ENCODE results near the gene LRRC49.

DNA sequence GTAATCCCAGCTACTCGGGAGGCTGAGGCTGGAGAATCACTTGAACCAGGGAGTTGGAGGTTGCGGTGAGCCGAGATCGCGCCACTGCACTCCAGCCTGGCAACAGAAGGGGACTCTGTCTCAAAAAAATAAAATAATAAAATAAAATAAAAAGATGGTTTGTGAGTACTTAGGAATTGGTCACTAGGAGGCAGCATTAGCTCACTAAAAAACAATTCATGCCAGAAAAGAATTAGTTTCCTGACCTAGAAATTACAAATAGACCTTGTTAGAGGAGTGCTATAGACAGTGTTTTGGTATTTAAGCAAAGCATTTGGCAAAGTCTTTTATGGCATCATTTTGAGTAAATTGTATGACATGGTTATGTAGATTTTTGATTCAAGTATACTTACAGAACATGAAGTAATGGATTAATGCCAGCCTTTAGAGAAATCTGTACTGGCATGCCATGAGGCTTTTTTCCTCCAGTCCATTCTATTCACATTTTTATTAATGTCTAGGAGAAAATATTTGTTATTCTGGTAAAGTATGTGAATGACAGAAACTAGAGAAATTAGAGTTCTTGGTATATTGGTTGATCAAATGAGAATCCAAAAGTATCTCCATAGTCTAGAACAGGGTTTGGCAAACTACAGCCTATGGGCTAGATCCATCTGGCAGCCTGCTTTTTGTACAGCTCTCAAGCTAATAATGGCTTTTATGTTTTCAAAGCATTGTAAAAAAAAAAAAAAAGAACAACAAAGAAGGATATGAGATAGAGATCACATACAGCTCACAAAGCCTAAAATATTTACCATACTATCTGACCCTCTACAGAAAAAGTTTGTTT, 81.6 kb downstream of the LRRC49 start:
- TF ChIP-seq CTCF (conservative IDR thresholded peaks at IDR 0.05; ENCODE audit: low read depth, low read length) (peak; percentile 48; the same call in 1 of the 2 replicates), EZH2 (IDR thresholded peaks at IDR 0.05; ENCODE audit: borderline replicate concordance, low read depth, low read length, poor library complexity, severe bottlenecking) (no peak)
